ENCODE data around the gene TMEM95.

The TMEM95 gene

DNA sequence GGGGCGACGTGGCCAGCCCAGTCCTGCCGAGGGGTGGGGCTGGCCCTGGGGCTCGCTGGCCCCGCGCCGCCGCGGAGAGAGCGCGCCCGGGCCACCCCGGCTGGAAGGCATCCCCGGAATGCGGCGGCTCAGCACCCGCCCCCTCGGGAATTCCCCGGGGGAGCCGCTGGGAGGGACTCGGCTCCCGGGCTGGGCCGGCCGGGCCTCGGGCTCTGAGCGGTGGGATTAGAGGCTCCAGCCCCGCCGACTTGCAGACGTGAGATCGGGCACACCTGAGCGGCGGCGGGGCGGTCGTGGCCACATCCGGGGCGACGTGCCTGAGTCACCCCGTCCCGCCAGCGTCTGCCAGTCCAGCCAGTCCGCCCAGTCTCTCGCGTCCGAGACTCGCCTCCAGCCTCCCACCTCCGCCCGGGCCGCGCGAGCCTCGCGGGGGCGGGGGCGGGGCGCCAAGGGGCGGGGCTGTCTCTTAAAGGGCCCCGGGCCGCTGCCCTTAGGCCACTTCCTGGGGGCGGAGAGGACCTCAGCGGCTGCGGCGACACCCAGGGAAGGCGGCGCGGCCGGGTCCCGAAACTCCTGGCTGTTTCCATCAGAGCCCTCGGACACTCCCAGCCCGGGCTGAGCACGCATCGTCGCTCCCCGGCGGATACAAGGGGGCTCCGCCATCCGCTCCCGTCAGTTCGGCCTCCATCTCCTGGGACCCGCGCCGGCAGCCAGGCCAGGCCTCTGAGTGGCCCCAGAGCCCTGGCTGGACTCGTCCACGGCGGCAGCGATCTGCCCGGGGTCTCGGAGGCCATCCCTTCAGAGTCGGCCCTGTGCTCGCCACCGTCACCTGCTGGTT is 3.1 kb upstream of the TMEM95 start, which contains the start of gene KCTD11:
KCTD11 (plus strand) TSS at position 498 of the 838 bp plus-strand sequence.
- no peak for FAIRE-seq
- TF ChIP-seq, protein P1, sequence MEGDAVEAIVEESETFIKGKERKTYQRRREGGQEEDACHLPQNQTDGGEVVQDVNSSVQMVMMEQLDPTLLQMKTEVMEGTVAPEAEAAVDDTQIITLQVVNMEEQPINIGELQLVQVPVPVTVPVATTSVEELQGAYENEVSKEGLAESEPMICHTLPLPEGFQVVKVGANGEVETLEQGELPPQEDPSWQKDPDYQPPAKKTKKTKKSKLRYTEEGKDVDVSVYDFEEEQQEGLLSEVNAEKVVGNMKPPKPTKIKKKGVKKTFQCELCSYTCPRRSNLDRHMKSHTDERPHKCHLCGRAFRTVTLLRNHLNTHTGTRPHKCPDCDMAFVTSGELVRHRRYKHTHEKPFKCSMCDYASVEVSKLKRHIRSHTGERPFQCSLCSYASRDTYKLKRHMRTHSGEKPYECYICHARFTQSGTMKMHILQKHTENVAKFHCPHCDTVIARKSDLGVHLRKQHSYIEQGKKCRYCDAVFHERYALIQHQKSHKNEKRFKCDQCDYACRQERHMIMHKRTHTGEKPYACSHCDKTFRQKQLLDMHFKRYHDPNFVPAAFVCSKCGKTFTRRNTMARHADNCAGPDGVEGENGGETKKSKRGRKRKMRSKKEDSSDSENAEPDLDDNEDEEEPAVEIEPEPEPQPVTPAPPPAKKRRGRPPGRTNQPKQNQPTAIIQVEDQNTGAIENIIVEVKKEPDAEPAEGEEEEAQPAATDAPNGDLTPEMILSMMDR (IDR thresholded peaks at IDR 0.05; ENCODE audit: insufficient read depth, missing control alignments) = peak; percentile 29

DNA sequence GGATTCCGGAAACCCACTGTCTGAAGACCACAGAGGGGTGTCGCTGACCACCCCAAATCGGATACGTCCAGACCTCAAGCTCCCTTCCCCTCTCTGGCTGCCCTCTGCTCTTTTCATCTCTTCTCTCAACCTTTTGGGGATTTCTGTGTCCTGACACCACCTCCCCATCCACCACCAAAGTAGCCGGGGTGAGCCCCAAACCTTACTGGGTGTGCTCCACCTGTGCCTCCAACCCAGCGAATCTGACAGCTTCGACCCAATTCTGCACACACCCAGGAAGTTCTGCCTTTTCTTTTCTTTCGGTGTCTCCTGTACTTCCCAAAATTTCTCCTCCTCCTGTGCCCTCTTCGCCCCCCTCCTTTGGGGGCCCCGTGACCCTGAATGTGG is 2.5 kb upstream of the TMEM95 start:
- no peak for FAIRE-seq
- DNase-seq (ENCODE audit: insufficient read length, low spot score) = no peak
- TF ChIP-seq, protein P1 (IDR thresholded peaks at IDR 0.05; ENCODE audit: insufficient read depth, missing control alignments) = no peak

More for the DNA sequence above, 3.1 kb upstream of the TMEM95 start, which contains the start of gene KCTD11:
- DNase-seq (ENCODE audit: insufficient read length, low spot score) = peak; percentile 97

DNA sequence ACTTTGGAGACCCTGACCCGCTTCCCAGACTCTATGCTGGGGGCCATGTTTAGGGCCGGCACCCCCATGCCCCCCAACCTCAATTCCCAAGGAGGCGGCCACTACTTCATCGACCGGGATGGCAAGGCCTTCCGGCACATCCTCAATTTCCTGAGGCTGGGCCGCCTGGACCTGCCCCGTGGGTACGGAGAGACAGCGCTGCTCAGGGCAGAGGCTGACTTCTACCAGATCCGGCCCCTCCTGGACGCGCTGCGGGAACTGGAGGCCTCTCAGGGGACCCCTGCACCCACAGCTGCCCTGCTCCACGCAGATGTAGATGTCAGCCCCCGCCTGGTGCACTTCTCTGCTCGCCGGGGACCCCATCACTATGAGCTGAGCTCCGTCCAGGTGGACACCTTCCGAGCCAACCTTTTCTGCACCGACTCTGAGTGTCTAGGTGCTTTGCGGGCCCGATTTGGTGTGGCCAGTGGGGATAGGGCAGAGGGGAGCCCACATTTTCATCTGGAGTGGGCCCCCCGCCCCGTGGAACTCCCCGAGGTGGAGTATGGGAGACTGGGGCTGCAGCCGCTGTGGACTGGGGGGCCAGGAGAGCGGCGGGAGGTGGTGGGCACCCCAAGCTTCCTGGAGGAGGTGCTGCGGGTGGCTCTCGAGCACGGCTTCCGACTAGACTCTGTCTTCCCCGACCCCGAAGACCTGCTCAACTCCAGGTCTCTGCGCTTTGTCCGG is 1.9 kb upstream of the TMEM95 start:
- FAIRE-seq (no peak), DNase-seq (ENCODE audit: insufficient read length, low spot score) (no peak)
- TF ChIP-seq, protein P1 (IDR thresholded peaks at IDR 0.05; ENCODE audit: insufficient read depth, missing control alignments) = no peak

DNA sequence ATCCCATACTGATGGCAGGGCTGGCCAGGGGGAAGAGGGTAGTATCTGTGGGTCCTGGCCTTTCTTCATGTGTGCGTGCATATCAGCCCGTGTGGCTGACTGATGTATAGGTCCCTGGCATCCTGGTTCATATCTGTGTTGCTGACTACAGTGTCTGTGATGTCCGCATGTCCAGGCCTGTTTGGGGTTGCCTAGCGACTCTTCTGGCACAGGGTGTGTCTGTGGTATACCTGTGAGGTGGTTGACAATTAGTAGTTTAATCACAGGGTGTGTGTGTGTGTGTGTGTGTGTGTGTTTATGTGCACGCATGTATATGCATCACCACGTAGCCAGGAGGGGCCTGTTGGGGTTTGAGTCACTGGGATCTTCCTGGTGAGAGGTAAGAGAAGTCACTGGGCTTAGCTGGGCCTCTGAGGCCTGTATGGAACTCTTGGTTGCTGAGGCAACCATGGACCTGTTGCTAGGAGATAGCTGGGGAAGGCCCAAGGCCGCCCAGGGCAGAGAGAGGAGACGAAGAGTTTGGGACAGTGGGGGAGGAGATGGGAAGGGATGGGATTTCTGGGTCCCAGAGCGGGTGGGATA is 603 bp upstream of the TMEM95 start:
- FAIRE-seq = no peak
- no peak for DNase-seq (ENCODE audit: insufficient read length, low spot score)
- TF ChIP-seq, protein P1 (IDR thresholded peaks at IDR 0.05; ENCODE audit: insufficient read depth, missing control alignments) = no peak

DNA sequence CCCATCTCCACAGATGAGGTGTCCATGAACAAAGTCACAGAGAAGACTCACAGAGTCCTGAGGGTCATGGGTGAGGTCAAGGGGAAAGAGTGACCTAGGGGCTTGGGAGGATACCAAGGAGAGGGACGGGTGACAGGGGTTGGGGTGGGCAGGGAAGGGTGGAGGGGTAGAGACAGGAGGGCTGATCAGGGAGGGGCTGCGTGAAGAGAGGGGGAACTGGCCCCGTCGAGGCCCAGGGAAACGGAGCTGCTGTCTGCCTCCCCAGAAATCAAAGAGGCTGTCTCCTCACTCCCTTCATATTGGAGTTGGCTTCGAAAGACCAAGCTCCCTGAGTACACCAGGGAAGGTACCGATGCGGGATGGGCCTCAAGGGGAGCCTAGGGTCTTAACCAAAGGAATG is 617 bp downstream of the TMEM95 start:
- no peak for FAIRE-seq
- TF ChIP-seq, protein P1 (IDR thresholded peaks at IDR 0.05; ENCODE audit: insufficient read depth, missing control alignments) = no peak
- no peak for DNase-seq (ENCODE audit: insufficient read length, low spot score)

DNA sequence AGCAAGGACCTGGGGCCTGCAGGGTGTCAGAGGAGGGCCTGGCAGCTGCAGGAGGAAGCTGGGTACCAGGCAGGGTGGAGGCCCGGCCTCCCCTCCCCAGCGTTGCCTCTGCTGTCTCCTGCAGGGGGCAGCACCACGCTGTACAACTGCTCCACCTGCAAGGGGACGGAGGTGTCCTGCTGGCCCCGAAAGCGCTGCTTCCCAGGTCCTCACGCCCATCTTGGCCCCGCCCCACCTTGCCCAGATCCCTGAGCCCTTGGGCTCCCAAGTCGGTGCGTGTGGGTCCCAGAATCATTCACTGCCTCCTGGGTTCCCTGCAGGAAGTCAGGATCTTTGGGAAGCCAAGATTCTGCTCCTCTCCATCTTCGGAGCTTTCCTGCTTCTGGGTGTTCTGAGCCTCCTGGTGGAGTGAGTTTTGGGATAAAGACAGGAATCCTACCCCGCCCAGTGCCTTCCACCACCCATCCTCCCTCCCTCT is 1.2 kb downstream of the TMEM95 start:
- FAIRE-seq = no peak
- DNase-seq (ENCODE audit: insufficient read length, low spot score) = peak; percentile 89
- TF ChIP-seq, protein P1 (IDR thresholded peaks at IDR 0.05; ENCODE audit: insufficient read depth, missing control alignments) = peak; percentile 48

Data from D721Med (cell line).